Right lobe of liver (tissue), 4 donors: ENCODE data around the gene CASP3.

ENCODE experiments used
- CTCF ChIP-seq, 4 donors: fragments of 200-600 bp in 3 of 4; fragments of 450-650 bp in 1 of 4; IDR thresholded peaks; one replicate each; pipeline versions ENCODE4 v1.5.1 to v1.8.0; 2016 to 2022; ENCODE audit warnings: antibody characterized with exemption in 4 of 4, mild to moderate bottlenecking in 2 of 4
- POLR2A ChIP-seq: fragments of 450-650 bp; IDR thresholded peaks from one replicate; pipeline ENCODE4 v1.6.1; 2017; ENCODE audit warnings: antibody characterized with exemption, mild to moderate bottlenecking
- donor health status: DM: no; HTN: no; CAD: no.
- donor health status: DM: no; HTN: no; CAD: no.
- donor health status: DM: no; HTN: yes; CAD: no.

DNA sequence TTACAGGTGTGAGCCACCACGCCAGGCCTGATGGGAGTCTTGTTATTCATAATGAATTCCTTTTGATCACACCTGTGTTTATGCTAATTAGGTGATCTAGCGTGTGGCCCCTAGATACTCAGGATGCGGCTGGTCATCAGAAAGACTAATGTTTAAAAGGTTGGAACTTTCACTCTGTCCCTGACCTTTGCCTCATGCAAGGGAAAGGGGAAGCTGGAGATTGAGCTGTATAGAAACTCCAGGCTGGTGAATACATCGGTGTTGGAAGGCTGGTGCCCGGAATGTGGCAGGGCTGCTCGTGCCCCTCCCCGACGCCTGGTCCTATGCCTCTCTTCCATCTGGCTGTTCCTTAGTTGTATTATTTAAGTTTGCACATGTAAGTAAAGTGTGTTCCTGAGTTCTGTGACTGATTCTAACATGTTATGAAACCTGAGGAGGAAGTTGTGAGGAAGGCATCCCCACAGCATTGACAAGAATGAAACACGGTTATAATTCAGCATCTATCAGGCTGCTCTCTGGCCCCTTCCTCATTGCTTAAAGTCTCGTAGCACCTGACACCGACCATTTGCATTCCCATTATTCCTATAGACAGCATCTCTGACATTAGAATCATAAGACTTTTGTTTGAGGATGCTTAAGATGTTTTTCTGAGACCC is 28.9 kb downstream of the CASP3 start:
- TF ChIP-seq CTCF (IDR thresholded peaks at IDR 0.05) (no peak), POLR2A (no peak)
